Activated naive CD4-positive, alpha-beta T cell treated with Interleukin-2 at 50 U/mL for 16 hours (primary cell): ENCODE data around the gene TAF11L10.
"Not testable (repeated sequence)": the region's sequence is repeated elsewhere in the genome, so short reads cannot be mapped to it uniquely, and the experiment has no call there.

Experiments used
- DNase-seq: peaks from one replicate; pipeline ENCODE4 v3.0.0-alpha.2; 2020

The TAF11L10 gene

GRCh38 chr5:17597728-17598127 lies at the start of gene TAF11L10:
TSS of gene TAF11L10 (minus strand) at chr5:17597828.
- DNase-seq = not testable (repeated sequence)

- no peak for DNase-seq
These were observed 36.5 kb upstream of the TAF11L10 start, which contains the start of gene TAF11L14 for GRCh38 chr5:17634160-17634559. TSS of gene TAF11L14 (plus strand) at chr5:17634460.

GRCh38 chr5:17631788-17632187 lies 34.2 kb upstream of the TAF11L10 start, which contains the start of gene TAF11L13:
TSS of gene TAF11L13 (plus strand) at chr5:17632088.
- not testable (repeated sequence) for DNase-seq

- no peak for DNase-seq
These were observed 28.1 kb upstream of the TAF11L10 start for GRCh38 chr5:17625686-17626085.

GRCh38 chr5:17620627-17621026 lies 23.0 kb upstream of the TAF11L10 start:
- DNase-seq = no peak

- no peak for DNase-seq
These were observed 21.7 kb upstream of the TAF11L10 start for GRCh38 chr5:17619354-17619753.

GRCh38 chr5:17614872-17615605 lies 17.4 kb upstream of the TAF11L10 start:
- DNase-seq = no peak

- DNase-seq = not testable (repeated sequence)
These were observed 12.5 kb upstream of the TAF11L10 start, which contains the start of gene TAF11L12 for GRCh38 chr5:17610092-17610491. TSS of gene TAF11L12 (plus strand) at chr5:17610392.

GRCh38 chr5:17607461-17607860 lies 9.8 kb upstream of the TAF11L10 start:
- not testable (repeated sequence) for DNase-seq

- no peak for DNase-seq
These were observed 7.3 kb upstream of the TAF11L10 start for GRCh38 chr5:17604951-17605350.

GRCh38 chr5:17603880-17604279 lies 6.3 kb upstream of the TAF11L10 start, which contains the start of gene TAF11L11:
TSS of gene TAF11L11 (plus strand) at chr5:17604183.
- not testable (repeated sequence) for DNase-seq

- not testable (repeated sequence) for DNase-seq
These were observed 3.4 kb downstream of the TAF11L10 start, which contains the start of gene TAF11L9 for GRCh38 chr5:17594255-17594654. TSS of gene TAF11L9 (minus strand) at chr5:17594394.

GRCh38 chr5:17590860-17591259 lies 6.8 kb downstream of the TAF11L10 start, which contains the start of gene TAF11L8:
TSS of gene TAF11L8 (minus strand) at chr5:17590960.
- DNase-seq = not testable (repeated sequence)

- not testable (repeated sequence) for DNase-seq
These were observed 12.0 kb downstream of the TAF11L10 start, which contains the start of gene TAF11L7 for GRCh38 chr5:17585658-17586057. TSS of gene TAF11L7 (minus strand) at chr5:17585758.
